HG03196 (cell line): ENCODE measurements around the gene CMIP.
"Not testable (repeated sequence)": the region's sequence is repeated elsewhere in the genome, so short reads cannot be mapped to it uniquely, and the experiment has no call there.

ENCODE experiments used
- ATAC-seq: cut with Tn5 transposase; IDR thresholded peaks from one replicate; pipeline ENCODE4 v1.9.1; 2021; ENCODE audit not compliant: unreplicated experiment

The CMIP gene

DNA sequence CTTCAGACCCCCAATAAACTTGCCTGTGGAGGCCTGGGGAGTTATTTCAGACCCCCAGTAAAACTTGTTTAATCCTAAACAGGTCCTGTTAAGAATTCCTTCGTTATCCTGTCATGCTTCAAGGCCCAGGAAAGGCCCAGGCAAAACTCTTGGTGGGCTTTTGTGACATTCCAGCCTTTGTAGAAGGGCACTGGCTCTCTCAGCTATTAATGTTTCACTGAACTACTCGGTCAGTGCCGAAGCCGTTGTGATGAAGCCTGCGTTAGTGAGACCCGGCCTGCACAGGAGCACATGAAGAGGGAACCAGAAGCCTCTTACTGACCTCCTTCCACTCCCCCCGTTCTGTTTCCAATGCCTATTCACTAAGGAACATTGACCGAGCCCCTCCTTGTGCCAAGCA is 287.0 kb downstream of the CMIP start:
- no peak for ATAC-seq

DNA sequence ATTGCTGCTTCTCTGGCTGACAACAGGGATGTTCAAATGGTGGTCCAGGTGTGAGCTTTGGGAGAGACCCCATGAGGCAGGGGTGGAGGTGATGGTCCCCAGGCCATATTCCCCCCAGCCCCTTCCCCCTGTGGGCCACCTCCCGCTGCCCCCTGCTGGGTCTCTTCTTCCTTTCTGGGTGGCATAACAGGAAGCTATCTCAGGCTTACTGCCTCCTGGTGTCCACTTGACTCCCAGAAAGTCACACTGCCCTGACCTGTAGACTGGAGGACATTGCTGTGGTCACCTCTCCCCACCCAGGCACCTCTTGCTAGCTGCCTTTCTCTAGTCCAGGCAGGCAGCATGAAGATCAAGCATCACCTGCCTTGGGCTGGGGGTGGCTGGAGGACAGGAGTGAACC is 288.1 kb downstream of the CMIP start:
- no peak for ATAC-seq

DNA sequence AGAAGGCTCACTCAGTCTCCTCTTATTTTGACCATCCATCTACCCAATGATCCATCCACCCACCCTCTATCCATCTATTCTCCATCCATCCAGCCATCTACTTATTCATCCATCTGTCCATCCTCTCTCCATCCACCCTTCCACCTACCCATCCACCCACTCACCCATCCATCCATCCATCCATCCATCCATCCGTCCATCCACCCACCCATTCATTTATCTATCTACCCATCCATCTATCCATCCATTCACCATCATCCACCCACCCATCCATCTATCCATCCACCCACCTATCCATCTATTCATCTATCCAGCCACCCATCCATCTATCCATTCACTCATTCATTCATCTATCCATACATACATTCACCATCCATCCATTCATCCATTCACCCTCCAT is 288.7 kb downstream of the CMIP start:
- ATAC-seq: no peak

GRCh38 chr16:81734632-81735434 is 290.2 kb downstream of the CMIP start:
- ATAC-seq: no peak

- peak; percentile 64 for ATAC-seq
Measured at GRCh38 chr16:81737885-81738536, 293.4 kb downstream of the CMIP start.

GRCh38 chr16:81738783-81739496 is 294.3 kb downstream of the CMIP start:
- ATAC-seq: no peak

DNA sequence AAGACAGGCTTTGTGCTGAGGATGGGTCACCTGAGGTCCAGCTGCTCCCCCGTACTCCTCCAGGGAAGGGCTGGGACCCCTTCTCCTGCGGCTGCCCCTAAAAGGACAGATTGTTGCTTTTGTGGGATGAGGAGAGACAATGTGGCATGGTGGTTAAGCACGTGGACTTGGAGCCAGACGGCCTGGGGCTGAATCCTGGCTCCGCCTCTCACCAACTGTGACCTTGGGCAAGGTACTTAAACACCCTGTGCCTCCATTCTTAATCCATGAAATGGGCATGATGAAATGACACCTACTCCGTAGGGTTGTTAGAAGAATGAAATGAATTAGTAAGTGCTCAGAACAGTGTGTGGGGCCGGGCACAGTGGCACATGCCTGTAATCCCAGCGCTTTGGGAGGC is 294.9 kb downstream of the CMIP start:
- ATAC-seq: no peak

DNA sequence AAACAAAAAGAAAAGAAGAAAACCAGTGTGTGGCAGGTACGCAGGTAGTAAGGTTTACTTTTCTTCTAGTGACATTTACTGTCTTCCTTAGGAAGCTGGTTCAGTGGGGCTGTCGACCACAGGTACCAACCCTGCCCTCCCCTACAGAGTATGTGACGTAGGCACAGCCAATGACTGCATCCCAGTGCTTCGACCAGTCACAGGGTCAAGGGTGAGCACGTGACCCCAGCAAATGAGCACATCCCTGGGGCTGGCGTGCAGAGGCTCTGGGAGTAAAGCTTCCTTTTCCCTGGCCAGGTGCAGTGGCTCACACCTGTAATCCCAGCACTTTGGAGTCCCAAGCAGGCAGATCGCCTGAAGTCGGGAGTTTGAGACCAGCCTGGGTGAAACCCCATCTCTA is 295.6 kb downstream of the CMIP start:
- ATAC-seq: peak; percentile 44

- ATAC-seq: not testable (repeated sequence)
Measured at GRCh38 chr16:81741430-81741770, 296.8 kb downstream of the CMIP start.

DNA sequence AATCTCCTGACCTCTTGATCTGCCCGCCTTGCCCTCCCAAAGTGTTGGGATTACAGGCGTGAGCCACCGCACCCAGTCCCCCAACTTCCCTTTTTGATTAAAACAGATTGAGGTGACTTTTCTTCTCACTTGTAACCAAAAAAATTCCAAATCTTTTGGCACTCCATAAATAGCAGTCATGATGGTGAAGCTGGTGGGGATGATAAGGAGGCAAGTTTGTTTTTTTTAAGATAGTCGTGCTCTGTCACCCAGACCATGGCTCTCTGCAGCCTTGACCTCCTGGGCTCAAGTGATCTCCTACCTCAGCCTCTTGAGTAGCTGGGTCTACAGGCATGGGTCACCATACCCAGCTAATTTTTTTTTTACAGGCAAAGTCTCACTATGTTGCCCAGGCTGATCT is 299.8 kb downstream of the CMIP start:
- no peak for ATAC-seq

- no peak for ATAC-seq
Measured at GRCh38 chr16:81744911-81745310, 300.3 kb downstream of the CMIP start.

DNA sequence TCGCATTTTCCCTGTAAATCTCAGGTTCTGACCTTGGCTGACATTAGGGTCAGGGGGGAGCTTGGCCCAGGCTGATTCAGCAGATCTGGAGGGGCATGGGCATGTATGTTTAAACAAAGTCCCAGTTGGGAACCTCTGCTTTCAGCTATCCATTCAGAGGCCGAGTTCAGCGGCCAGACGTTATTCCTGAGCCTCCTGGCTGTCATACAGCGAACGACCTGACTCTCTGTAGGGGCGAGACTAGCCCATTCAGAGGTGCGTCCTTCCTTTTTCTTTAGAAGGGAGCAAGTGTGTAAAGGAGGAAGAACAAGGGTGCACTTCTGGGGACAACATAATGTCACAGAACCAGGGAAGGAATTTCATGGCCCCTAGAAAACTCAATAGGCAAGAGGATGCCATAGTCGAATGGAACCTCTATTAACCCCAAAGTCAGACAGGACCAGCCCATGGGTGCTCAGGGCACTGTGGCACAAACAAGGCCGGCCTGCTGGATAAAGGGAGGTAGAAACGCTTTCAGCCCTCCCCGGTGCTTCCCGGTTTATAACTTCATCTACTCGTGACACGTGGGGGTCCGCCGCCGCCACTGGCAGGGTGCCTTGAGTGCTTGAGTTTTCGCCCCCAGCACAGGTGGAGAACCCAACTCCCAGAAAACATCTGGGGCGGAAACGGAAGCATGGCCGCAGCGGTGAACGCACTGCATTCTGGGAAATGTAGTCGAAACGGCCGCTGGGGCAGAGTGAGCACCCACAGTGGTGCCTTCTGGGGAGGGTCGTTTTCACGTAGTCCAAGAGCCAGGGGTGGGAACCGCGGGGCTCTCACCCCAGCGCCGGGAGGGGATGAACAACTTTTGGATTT is 301.3 kb downstream of the CMIP start:
- ATAC-seq: peak; percentile 57

DNA sequence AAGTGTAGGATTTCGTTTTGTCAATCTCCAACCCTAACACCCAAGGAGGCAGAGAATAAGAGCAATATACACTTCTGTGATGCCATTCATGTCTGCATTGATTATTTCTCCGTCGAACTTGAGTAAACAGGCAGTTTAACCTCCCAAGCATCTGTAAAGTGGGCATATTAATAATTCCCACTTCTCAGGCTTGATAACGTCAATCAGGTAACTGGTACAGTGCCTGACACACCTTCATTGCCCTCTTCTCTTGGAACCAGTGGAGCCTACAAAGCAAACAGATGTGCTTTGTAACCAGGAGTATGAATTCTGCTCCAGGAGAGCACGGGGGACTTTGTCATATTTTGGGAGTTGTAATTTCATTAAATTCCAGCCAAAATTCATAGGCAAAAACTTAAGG is 302.0 kb downstream of the CMIP start:
- ATAC-seq: no peak

DNA sequence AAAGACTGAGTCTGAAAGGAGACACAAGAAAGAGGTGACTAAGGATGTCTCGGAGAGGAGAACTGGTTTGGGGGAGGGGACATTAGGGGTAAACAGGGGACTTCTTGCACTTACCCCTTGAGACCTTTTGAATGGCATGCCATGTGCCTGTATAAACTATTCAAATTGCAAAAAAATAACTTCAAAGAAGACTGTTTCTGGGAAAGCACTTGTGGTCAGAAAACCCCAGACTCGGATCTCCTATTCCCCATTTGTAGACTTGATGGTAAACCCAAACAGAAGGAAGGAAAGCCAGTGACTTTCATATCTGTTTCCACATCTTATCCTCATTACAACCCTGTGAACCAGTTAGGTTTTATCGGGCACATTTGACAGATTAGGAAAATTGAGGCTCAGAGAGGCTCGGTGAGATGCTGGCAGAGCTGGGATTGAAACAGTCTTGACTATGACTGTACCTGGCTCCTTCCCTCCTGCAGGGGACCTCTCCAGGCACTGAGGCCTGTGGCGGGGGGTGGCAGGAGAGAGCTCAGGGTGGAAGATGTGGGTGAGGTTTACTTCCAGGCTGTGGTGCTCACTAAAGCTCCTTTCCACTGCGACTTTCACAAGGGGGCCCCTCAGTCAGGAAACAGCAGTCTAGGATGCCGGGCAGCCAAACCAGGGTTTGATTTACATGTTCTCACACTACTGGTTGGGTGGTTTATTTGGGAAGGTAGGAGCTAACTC is 304.0 kb downstream of the CMIP start:
- ATAC-seq: no peak

DNA sequence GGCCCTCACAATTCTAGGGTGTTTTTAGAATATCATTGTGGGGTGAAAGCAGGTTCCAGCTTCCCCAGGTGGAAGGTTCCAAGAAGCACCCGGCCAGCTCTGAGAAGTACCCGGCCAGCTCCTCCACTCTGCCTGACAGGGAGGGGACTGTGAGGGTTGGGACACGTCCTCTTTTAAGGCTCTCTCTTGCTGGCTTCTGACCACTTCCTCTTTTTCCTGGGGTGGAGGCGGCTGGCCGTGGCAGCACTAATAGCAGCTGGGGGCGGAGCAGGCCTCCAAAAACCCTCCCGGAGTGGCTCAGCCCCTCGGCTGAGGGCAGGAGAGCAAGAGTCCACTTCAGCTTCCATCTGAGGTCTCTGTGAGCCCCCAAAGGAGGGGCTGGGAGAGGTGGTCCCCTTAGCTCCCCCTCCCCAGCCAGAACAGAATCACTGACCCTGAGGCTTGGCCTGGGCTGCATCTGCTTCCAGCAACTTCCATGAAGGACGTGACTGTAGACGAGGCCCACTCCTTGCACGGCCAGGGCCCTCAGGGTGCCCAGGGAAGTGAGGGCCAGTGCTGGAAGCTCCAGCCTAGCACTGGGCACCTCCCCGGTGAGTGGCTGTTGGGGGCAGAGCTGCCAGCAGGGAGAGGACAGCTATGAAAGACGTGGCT is 307.7 kb downstream of the CMIP start:
- peak; percentile 83 for ATAC-seq

GRCh38 chr16:81752876-81753227 is 308.2 kb downstream of the CMIP start:
- ATAC-seq: no peak

DNA sequence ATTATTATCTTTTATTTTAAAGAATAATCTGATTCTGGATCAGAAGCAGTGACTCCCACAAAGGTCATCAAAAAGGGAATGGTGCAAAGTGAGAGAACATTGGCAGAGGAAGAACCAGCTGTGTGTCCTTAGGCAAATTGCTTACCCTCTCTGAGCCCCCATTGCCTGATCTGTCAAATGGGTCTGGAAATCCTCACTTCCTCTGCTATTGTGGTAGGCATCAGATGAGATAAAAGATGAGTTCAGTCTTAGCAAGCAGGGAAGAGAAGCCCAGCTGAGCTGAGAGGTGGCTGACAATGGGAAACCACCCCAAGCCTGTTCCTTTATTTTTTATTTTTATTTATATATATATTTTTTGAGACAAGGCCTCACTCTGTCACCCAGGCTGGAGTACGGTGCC is 310.2 kb downstream of the CMIP start:
- ATAC-seq: no peak

GRCh38 chr16:81755915-81756614 is 311.5 kb downstream of the CMIP start:
- ATAC-seq: no peak

- no peak for ATAC-seq
Measured at GRCh38 chr16:81756615-81757356, 312.2 kb downstream of the CMIP start.
